Measurements from ENCODE around the gene ZC3H12A.

The ZC3H12A gene

DNA sequence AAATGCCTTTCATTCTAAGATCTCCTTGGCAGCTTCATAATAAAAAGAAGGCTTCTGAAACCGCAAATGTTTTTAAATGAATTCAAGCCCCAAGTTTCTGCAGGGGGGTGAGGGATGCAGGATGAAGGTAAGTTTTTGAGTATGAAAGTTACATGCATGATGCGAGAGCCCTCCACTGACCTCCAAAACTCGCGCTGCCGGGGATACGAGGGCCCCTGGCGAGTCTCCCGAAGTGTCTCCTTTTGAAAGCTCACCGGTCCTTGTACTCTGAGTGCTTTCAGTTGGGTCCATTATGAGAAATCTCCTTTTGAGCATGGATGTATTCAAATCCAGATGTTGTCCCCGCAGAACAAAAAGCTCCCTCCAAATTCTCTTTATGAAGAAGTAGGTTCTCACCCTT lies 18.9 kb upstream of the ZC3H12A start:
- no peak for DNase-seq (ENCODE audit: low spot score)

DNA sequence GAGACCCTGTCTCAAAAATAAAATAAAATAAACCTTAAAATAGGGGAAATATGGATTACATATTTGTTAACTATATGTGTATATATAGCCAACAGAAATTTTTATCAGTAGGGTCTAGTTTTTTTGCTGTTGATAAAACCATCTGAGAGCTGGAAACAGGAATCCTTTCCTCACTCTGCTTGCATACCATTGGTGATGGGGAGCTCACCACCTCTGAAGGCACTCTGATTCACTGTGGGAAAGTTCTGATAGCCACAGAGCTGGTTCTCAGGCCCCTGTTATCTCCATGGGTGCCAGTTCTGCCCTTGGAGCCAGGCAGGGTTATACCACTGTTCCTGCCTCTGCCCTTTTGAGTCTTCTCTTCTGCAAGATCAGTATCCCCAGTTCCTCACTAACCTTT lies 17.8 kb upstream of the ZC3H12A start:
- DNase-seq (ENCODE audit: low spot score), result no peak

DNA sequence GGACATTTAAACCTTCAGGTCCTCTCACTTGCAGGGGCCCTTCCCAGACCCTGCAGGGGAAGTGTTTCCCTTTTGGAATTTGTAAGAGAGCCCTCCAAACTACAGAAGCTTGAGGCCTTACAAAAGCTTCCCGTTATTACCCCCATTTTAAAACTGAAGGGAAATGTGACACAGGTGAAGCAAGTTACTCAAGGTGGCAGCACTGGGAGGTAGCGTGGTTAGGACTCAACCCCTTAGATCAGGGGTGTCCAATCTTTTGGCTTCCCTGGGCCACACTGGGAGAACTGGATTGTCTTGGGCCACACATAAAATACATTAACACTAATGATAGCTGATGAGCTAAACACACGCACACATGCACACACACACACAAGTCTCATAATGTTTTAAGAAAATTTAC lies 15.8 kb upstream of the ZC3H12A start:
- DNase-seq (ENCODE audit: low spot score), result no peak

DNA sequence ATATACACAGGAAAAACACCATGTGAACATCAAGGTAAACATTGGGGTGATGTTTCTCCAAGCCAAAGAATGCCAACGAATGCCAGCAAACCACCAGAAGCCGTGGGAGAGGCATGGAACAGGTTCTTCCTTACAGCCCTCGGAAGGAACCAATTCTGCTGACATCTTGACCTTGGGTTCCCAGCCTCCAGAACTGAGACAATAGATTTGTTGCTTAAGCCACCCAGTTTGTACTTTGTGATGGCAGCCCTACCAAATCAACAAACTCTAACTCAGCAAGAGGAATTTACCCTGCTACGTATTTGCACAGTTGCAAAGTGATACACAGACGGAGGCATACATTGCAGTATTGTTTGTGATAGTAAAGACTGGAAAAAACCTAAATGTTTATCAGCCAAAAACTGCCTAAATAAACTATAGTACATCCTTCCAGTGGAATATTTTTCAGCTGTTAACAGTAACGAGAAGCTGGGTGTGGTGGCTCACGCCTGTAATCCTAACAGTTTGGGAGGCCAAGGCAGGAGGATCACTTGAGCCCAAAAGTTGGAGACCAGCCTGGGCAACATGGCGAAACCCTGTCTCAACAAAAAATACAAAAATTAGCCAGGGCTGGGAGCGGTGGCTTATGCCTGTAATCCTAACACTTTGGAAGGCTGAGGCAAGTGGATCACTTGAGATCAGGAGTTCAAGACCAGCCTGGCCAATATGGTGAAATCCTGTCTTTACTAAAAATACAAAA lies 12.5 kb upstream of the ZC3H12A start:
- DNase-seq (ENCODE audit: low spot score), result no peak

- DNase-seq (ENCODE audit: low spot score), result no peak
Observed at GRCh38 chr1:37464443-37464842, 9.9 kb upstream of the ZC3H12A start.

GRCh38 chr1:37465593-37466517 lies 8.5 kb upstream of the ZC3H12A start:
- DNase-seq (ENCODE audit: low spot score), result no peak

DNA sequence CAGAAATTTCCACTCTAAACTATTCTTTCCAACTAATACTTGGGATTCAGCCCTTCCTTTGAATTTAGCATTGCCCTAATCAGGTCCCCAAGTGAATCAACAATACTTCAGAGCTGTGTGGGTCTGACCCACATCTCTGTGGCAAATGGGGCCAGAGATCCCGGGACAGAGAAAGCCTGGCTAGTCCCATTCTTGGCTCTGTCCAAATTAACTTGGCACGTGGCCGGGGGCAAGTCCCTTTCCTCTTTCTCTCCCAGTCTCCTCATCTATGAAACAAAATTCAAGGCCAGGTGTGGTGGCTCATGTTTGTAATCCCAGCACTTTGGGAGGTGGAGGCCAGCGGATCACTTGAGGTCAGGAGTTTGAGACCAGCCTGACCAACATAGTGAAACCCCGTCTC lies 6.3 kb upstream of the ZC3H12A start:
- DNase-seq (ENCODE audit: low spot score), result no peak

DNA sequence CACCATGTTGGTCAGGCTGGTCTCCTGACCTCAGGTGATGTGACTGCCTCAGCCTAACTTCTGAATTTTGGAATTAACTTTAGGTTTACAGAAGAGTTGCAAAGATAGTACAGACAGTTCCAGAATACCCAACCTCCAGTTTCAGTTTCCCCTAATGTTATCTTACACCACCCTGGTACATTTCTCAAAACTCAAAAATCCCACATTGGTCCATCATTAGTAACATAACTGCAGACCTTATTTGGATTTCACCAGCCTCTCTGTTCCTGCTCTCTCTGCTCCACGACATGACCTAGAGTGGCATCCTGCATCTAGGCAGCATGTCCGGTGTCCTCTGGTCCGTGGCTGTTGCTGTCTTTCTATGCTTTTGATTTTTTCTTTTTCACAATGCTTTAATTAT lies 5.0 kb upstream of the ZC3H12A start:
- no peak for DNase-seq (ENCODE audit: low spot score)

- DNase-seq (ENCODE audit: low spot score), result no peak
Observed at GRCh38 chr1:37471345-37472231, 2.8 kb upstream of the ZC3H12A start.

DNA sequence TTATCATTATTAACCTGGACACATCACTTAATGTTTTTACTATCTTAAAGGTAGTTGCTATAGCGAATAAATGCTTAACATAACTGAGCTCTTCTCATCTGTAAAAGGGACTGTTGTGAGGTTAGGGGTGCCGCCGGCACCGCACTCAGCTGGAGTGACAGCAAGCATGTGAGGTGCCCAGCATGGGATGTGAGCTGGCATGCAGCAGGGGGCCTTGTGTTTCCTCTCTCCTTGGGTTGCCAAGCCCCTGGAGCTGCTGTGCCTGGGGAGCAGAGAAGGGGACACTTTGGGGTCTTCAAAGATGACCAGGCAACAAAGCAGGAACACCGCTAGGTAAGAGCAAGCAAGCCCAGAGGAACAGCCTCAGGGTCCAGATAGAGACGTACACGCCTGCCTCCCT lies 2.1 kb upstream of the ZC3H12A start:
- no peak for DNase-seq (ENCODE audit: low spot score)

GRCh38 chr1:37472994-37473393 lies 1.4 kb upstream of the ZC3H12A start:
- DNase-seq (ENCODE audit: low spot score), result no peak

DNA sequence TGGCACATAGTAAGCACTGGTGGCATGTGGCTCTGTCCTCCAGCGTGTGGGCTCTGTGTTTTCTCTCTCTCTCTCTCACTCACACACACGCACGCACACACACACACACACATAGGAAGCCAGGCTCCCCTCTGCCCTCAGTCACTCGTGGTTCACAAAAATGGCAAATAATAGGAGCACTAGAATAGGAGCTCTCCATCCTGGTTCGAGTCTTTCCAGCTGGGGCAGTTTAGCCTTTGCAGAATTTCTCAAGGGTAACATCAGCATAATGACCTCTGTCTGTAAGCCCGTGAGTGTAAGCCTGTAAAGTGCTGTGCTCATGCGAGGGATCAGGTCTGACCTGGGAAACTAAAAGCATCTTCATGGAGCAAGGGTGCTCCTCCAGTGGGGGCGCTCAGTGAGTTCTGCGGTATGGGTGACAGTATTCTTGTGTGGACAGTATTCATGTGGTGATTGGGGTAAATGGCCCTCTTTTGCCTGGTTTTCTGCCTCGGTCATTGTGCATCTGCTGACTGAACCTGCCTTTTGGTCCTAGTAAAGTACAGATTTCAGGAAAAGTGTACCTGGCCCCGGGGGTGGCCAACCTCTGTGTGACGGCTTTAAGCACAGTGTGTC lies 842 bp upstream of the ZC3H12A start:
- DNase-seq (ENCODE audit: low spot score), result peak; percentile 47

DNA sequence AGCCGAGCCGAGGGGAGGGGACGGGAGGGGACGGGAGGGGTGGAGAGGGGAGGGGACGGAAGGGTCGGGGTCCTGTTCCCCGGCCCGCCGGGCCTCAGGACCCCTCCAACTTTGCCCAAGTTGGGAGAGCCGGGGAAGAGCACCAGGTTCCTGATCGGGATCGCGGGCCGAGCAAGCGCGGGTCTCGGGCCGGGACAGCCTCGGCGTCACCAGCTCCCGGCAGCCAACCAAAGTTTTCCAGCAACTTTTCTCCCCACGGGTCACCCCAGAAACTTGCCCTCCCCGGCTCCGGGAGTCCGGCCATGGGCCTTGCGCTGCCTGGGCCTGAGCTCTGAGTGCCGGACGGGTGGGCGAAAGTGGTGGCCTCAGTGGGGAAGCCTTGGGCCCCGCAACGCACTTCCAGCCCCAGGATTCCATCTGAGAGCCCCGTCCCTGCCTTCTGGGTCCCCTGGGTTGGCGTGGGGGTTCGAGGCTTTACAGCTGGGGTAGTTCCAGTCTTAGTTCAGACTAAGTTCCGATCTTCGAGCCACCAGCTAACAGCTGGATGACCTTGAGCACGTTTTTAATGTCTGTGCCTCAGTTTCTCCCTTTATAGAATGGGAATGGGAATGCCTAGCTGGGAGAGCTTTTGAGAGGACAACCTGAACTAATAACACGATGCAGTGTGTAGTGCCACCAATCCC lies 458 bp downstream of the ZC3H12A start:
- no peak for DNase-seq (ENCODE audit: low spot score)

GRCh38 chr1:37475380-37476086 lies 1.2 kb downstream of the ZC3H12A start:
- no peak for DNase-seq (ENCODE audit: low spot score)

- DNase-seq (ENCODE audit: low spot score), result no peak
Observed at GRCh38 chr1:37476087-37476452, 1.7 kb downstream of the ZC3H12A start.

DNA sequence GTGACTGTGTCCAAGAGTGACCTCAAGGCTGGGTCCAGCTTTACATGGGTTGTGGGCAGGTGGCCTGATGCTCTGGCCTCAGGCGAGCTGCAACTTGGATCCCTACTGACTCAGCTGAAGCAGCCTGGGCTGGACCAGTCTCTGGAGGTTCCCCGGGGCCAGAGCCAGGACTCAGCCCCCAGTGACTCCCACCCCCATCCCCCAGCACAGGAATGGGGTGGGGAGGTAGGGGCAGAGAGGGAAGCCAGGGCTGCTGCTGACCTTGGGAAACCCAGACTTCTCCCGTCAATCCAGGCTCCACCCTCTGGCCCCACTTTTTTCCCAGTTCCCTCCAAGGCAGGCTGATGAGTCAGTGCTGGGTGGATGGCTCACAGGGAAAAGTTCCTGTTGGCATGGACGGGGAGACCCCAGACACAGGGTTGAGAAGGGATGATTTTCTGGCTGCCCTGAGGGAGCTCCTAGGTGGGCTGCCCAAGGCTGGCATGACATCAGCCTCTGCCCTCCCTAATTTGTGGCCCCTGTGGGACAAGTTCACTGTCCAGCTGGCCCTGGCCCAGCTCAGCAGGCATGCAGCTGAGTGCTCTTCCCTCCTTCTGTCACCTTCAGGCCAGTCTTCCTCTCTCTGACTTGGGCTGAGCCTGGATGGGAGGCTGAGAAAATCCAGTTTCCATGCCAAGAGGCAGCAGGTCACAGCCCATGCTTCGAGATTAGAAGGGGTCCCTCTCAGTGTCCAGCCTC lies 2.2 kb downstream of the ZC3H12A start:
- DNase-seq (ENCODE audit: low spot score), result no peak

GRCh38 chr1:37477198-37477931 lies 3.0 kb downstream of the ZC3H12A start:
- peak; percentile 87 for DNase-seq (ENCODE audit: low spot score)

DNA sequence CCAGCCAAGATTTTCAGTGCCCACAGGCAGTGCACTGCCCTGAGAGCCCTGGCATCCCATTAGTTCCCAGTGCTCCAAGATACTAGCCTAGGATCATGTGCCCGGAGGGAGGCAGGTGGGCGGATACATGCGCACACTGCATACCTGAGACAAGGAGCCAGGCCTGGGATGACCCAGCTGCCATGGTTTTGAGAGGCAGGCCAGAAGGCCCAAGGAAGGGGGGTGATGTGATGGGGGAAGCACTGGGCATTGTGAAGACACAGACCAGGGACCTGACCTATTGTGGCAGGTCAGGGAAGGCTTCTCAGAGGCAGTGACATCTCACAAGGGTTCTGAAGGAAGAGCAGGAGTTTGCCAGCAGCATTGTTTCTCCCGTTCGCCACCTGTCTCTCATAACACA lies 3.6 kb downstream of the ZC3H12A start:
- DNase-seq (ENCODE audit: low spot score), result no peak

DNA sequence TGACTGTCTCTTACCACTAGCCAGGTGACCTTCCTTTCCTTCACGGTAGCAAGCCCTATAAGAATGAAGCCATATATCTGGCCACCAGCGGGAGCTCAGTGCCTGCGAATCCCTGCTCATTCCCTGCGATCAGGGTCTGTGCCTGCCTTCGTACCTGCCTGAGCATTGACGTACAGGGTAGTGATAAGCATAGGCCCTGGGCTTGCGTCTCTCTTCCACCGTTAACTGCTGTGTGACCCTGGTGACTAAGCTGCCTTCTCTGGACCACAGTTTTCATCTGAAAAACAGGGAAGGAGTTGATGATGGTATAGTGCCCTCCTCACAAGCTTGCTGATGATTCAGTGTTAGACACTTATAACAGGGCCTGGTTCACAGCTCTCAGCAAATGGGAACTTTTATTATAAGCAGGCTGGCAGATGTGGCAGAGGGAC lies 4.1 kb downstream of the ZC3H12A start:
- peak; percentile 81 for DNase-seq (ENCODE audit: low spot score)

Data from CD4-positive, alpha-beta T cell treated with Interleukin-15 for 4 hours (primary cell).